Fibroblast of lung (primary cell): ENCODE results near the gene CNTNAP1. TPM values are rescaled to one million over a fixed set of nuclear protein-coding genes. Genes with fewer than 3 reads are reported as not detected.

Experiments used
- DNase-seq, 2 donors: peaks; one replicate each; pipeline versions ENCODE4 v3.0.0 to v3.0.0-alpha.2; 2010; ENCODE audit warnings: low read depth in 2 of 2
- H2AFZ ChIP-seq: 2 replicates; pipeline ENCODE4 v1.5.1; 2012; ENCODE audit warnings: low read length, control low read depth, inconsistent platforms
- H3K27ac ChIP-seq: 2 replicates; pipeline ENCODE4 v1.5.1; 2011; ENCODE audit warnings: low read length, control low read depth; ENCODE audit not compliant: insufficient read depth
- H3K27me3 ChIP-seq: 2 replicates; pipeline ENCODE4 v1.5.1; 2011; ENCODE audit warnings: mild to moderate bottlenecking, low read length; ENCODE audit not compliant: control insufficient read depth, insufficient read depth
- H3K36me3 ChIP-seq: 2 replicates; pipeline ENCODE4 v1.5.1; 2011; ENCODE audit warnings: low read length; ENCODE audit not compliant: control insufficient read depth, insufficient read depth
- H3K4me1 ChIP-seq: 2 replicates; pipeline ENCODE4 v1.5.1; 2011; ENCODE audit warnings: low read length; ENCODE audit not compliant: control insufficient read depth, insufficient read depth; ENCODE audit errors: extremely low read depth
- H3K4me2 ChIP-seq: 2 replicates; pipeline ENCODE4 v1.5.1; 2011; ENCODE audit warnings: low read length, control low read depth; ENCODE audit not compliant: insufficient read depth; ENCODE audit errors: extremely low read depth
- H3K4me3 ChIP-seq, 4 experiments: fragments of 200-600 bp in 1 of 4; sonication (generic) in 1 of 4; replicated peaks in 1 of 4; 2 replicates each; pipeline ENCODE4 v1.5.1; 2011 to 2016; ENCODE audit warnings: low read length in 4 of 4, low read depth in 3 of 4, mild to moderate bottlenecking in 3 of 4, control low read depth in 2 of 4, inconsistent platforms in 1 of 4, mixed read lengths in 1 of 4; ENCODE audit not compliant: insufficient read depth in 1 of 4; ENCODE audit errors: control extremely low read depth in 1 of 4
- H3K79me2 ChIP-seq: 2 replicates; pipeline ENCODE4 v1.5.1; 2012; ENCODE audit warnings: mild to moderate bottlenecking, low read length, inconsistent platforms; ENCODE audit not compliant: control insufficient read depth, insufficient read depth
- H3K9ac ChIP-seq: 2 replicates; pipeline ENCODE4 v1.5.1; 2011; ENCODE audit warnings: mild to moderate bottlenecking, low read length, control low read depth; ENCODE audit not compliant: insufficient read depth
- H3K9me3 ChIP-seq: 2 replicates; pipeline ENCODE4 v1.5.1; 2012; ENCODE audit warnings: low read depth, low read length; ENCODE audit not compliant: control insufficient read depth, insufficient read depth
- H4K20me1 ChIP-seq: 2 replicates; pipeline ENCODE4 v1.5.1; 2011; ENCODE audit warnings: low read length; ENCODE audit not compliant: control insufficient read depth, insufficient read depth; ENCODE audit errors: extremely low read depth
- CTCF ChIP-seq, 2 donors: IDR thresholded peaks in 1 of 2; conservative IDR thresholded peaks in 1 of 2; 1 replicate in 1 of 2; 2 replicates in 1 of 2; pipeline ENCODE4 v1.5.1; 2011 to 2012; ENCODE audit warnings: low read length in 2 of 2, control low read depth in 1 of 2, inconsistent platforms in 1 of 2, low read depth in 1 of 2, mild to moderate bottlenecking in 1 of 2
- EZH2 ChIP-seq: IDR thresholded peaks from 2 replicates; pipeline ENCODE4 v1.5.1; 2012; ENCODE audit warnings: low read length, control low read depth, mild to moderate bottlenecking; ENCODE audit errors: missing control alignments
- polyA plus RNA-seq, 2 donors: library from polyadenylated mRNA; depleted of rRNA in 1 of 2; stranded (reverse) in 1 of 2; unstranded in 1 of 2; fragments of >200 nt; gene quantifications; 2 replicates each; pipeline ENCODE4 v1.2.1, GENCODE V29; 2011 to 2012; ENCODE audit warnings: missing spikeins in 1 of 2
- total RNA-seq: library from RNA; depleted of rRNA; stranded (reverse); fragments of >200 nt; gene quantifications from 2 replicates; pipeline ENCODE4 v1.2.1, GENCODE V29; 2014

The CNTNAP1 gene
- total and polyA plus RNA-seq, 2 donors (not counting 1 experiment from before 2014, with no cell fraction given) = 39.4 to 40.1 TPM

DNA sequence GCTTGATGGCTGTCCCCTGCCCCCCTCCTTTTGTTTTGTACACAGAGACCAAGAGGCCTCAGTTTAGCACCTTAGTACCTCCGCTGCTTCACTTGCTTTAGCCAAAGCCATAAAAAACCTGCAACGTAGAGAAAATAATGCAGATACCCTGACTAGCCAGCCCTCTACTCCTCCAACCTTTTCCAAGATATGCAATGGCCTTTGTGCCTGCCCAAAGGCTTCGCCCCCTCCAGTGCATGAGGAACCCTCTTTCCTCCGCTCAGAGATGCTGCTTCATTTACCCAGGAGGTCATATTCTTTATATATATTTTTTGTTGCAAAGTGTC, 17.0 kb downstream of the CNTNAP1 start:
- Histone ChIP-seq H3K4me1 (peaks cover 5% of the 10 kb centered on the region), H3K9ac (no peak overlapping the region), H3K79me2 (no peaks in the 10 kb centered on the region), H3K27ac (no peak overlapping the region), H3K27me3 (no peaks in the 10 kb centered on the region), H4K20me1 (no peaks in the 10 kb centered on the region), H3K4me2 (no peak overlapping the region), H3K36me3 (peaks cover 15% of the 10 kb centered on the region), H2AFZ (no peak overlapping the region), H3K9me3 (no peaks in the 10 kb centered on the region), H3K4me3 (no peak overlapping the region)
- no peak for DNase-seq
- TF ChIP-seq EZH2 = no peak

DNA sequence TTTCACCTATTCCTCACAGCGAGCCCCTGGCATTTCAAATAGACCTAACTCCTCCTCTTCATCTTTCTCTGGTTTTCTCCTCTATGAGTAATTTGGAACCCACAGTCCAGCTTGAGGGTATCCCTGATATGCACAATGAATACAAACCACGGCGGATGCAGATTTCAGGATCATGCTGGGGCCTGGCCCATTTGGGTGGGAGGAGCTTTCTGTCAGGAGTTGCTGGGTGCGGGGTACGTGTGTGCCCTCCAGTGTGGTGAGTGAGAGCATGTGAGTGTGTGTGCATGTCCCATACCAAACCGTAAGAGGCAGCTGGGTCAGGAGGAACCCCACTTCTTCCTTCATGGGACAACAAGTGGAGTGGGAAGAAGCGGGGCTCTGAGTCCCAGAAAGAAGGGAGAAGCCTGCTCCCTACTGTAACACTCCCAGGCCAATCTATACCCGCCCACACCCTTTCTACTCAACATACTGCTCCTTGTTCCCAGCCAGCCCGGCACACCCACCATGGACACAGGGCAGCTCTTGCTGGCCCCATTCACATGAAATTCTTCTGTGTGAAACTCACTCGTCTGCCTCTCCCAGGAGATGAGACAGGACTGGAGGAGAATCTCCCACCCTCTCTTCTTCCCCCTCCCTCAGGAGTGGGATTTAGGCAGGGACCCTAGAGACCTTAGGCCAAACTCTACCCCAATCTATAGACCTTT, 18.4 kb downstream of the CNTNAP1 start:
- H3K4me2 ChIP-seq = no peak overlapping the region
- no peaks in the 10 kb centered on the region for H3K79me2 ChIP-seq
- no peak overlapping the region for H3K4me3 ChIP-seq
- peaks cover 16% of the 10 kb centered on the region for H3K36me3 ChIP-seq
- no peak for DNase-seq
- H3K27me3 ChIP-seq = no peaks in the 10 kb centered on the region
- no peak overlapping the region for H2AFZ ChIP-seq
- no peak for TF ChIP-seq CTCF (conservative IDR thresholded peaks at IDR 0.05 in 1 of 2, IDR thresholded peaks at IDR 0.05 in 1 of 2; ENCODE audit: low read depth in 1 of 2, low read length in 2 of 2)
- TF ChIP-seq EZH2 = no peak
- no peaks in the 10 kb centered on the region for H3K9me3 ChIP-seq
- peaks cover 5% of the 10 kb centered on the region for H3K4me1 ChIP-seq
- no peaks in the 10 kb centered on the region for H4K20me1 ChIP-seq
- no peak overlapping the region for H3K27ac ChIP-seq
- H3K9ac ChIP-seq = no peak overlapping the region

DNA sequence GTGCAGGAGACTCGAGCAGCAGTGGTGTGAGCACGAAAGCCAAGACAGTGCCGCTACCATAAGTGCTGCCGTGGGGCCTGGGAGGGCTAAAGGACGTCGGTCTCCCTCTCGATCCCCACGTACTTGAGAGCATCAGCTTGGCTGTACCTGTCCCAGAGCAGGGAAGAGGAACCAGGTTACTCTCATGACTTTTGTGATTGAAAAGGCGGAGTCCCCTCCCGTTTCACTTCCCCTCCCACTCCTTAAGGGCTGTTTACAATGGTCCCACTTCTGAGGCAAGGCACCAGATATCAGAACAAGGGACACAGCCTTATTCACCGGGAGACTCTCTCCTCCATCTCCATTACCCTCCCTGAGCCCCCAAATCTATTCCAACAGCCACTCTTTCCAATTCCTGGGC, 20.1 kb downstream of the CNTNAP1 start:
- Histone ChIP-seq H3K4me1 (peaks cover 5% of the 10 kb centered on the region), H3K79me2 (no peaks in the 10 kb centered on the region), H4K20me1 (no peaks in the 10 kb centered on the region), H3K27me3 (no peaks in the 10 kb centered on the region), H2AFZ (no peak overlapping the region), H3K4me3 (no peak overlapping the region), H3K9ac (no peak overlapping the region), H3K27ac (no peak overlapping the region), H3K36me3 (peaks cover 20% of the 10 kb centered on the region), H3K9me3 (no peaks in the 10 kb centered on the region), H3K4me2 (no peak overlapping the region)
- no peak for TF ChIP-seq EZH2
- TF ChIP-seq CTCF (conservative IDR thresholded peaks at IDR 0.05 in 1 of 2, IDR thresholded peaks at IDR 0.05 in 1 of 2; ENCODE audit: low read depth in 1 of 2, low read length in 2 of 2) = no peak
- no peak for DNase-seq
